Measurements from ENCODE around the gene FERMT3. TPM values are rescaled to one million over a fixed set of nuclear protein-coding genes. Genes with fewer than 3 reads are reported as not detected.

The FERMT3 gene
- total and polyA plus RNA-seq, 2 of the 8 experiments (the other 6 are each of a cell fraction or from before 2014, with no cell fraction given): 1.4 to 3.7 TPM

DNA sequence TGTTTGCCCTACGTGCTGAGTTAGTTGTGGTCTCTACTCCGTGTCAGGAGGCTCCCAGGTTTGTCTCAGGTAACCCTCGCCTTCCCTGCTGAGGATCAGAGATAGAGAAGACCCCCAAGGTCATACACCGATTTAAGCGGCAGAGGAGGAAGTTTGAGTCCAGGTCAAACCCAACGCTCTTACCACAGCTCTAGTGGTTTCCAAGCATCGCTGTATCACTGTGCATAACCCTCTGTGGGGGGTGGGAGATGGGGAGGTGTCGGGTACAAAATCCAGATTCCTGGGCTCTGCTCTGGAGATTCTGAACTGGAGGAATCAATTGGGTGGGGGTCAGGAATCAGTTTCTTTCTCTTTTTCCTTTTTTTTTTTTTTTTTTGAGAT, 24.5 kb downstream of the FERMT3 start (continued):
- TF ChIP-seq RBBP5 (IDR thresholded peaks at IDR 0.05; ENCODE audit: borderline replicate concordance, low read depth, low read length) (no peak), EP300 (IDR thresholded peaks at IDR 0.05; ENCODE audit: borderline replicate concordance in 1 of 2, low read depth in 2 of 2, low read length in 2 of 2) (no peak), SP4 (IDR thresholded peaks at IDR 0.05; ENCODE audit: low read length) (no peak)
- TF ChIP-seq, protein P1, sequence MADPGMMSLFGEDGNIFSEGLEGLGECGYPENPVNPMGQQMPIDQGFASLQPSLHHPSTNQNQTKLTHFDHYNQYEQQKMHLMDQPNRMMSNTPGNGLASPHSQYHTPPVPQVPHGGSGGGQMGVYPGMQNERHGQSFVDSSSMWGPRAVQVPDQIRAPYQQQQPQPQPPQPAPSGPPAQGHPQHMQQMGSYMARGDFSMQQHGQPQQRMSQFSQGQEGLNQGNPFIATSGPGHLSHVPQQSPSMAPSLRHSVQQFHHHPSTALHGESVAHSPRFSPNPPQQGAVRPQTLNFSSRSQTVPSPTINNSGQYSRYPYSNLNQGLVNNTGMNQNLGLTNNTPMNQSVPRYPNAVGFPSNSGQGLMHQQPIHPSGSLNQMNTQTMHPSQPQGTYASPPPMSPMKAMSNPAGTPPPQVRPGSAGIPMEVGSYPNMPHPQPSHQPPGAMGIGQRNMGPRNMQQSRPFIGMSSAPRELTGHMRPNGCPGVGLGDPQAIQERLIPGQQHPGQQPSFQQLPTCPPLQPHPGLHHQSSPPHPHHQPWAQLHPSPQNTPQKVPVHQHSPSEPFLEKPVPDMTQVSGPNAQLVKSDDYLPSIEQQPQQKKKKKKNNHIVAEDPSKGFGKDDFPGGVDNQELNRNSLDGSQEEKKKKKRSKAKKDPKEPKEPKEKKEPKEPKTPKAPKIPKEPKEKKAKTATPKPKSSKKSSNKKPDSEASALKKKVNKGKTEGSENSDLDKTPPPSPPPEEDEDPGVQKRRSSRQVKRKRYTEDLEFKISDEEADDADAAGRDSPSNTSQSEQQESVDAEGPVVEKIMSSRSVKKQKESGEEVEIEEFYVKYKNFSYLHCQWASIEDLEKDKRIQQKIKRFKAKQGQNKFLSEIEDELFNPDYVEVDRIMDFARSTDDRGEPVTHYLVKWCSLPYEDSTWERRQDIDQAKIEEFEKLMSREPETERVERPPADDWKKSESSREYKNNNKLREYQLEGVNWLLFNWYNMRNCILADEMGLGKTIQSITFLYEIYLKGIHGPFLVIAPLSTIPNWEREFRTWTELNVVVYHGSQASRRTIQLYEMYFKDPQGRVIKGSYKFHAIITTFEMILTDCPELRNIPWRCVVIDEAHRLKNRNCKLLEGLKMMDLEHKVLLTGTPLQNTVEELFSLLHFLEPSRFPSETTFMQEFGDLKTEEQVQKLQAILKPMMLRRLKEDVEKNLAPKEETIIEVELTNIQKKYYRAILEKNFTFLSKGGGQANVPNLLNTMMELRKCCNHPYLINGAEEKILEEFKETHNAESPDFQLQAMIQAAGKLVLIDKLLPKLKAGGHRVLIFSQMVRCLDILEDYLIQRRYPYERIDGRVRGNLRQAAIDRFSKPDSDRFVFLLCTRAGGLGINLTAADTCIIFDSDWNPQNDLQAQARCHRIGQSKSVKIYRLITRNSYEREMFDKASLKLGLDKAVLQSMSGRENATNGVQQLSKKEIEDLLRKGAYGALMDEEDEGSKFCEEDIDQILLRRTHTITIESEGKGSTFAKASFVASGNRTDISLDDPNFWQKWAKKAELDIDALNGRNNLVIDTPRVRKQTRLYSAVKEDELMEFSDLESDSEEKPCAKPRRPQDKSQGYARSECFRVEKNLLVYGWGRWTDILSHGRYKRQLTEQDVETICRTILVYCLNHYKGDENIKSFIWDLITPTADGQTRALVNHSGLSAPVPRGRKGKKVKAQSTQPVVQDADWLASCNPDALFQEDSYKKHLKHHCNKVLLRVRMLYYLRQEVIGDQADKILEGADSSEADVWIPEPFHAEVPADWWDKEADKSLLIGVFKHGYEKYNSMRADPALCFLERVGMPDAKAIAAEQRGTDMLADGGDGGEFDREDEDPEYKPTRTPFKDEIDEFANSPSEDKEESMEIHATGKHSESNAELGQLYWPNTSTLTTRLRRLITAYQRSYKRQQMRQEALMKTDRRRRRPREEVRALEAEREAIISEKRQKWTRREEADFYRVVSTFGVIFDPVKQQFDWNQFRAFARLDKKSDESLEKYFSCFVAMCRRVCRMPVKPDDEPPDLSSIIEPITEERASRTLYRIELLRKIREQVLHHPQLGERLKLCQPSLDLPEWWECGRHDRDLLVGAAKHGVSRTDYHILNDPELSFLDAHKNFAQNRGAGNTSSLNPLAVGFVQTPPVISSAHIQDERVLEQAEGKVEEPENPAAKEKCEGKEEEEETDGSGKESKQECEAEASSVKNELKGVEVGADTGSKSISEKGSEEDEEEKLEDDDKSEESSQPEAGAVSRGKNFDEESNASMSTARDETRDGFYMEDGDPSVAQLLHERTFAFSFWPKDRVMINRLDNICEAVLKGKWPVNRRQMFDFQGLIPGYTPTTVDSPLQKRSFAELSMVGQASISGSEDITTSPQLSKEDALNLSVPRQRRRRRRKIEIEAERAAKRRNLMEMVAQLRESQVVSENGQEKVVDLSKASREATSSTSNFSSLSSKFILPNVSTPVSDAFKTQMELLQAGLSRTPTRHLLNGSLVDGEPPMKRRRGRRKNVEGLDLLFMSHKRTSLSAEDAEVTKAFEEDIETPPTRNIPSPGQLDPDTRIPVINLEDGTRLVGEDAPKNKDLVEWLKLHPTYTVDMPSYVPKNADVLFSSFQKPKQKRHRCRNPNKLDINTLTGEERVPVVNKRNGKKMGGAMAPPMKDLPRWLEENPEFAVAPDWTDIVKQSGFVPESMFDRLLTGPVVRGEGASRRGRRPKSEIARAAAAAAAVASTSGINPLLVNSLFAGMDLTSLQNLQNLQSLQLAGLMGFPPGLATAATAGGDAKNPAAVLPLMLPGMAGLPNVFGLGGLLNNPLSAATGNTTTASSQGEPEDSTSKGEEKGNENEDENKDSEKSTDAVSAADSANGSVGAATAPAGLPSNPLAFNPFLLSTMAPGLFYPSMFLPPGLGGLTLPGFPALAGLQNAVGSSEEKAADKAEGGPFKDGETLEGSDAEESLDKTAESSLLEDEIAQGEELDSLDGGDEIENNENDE (IDR thresholded peaks at IDR 0.05; ENCODE audit: insufficient replicate concordance, low read length): no peak

All from H1 (cell line).